Loucy (cell line): ENCODE results near the gene OSGEP.

Source experiments
- H2AFZ ChIP-seq: fragments of 200-600 bp; sonication (generic); 2 replicates; pipeline ENCODE4 v1.6.0; 2016; ENCODE audit warnings: antibody characterized with exemption, mild to moderate bottlenecking, low read length, moderate library complexity
- H3F3A ChIP-seq: fragments of 200-600 bp; 2 replicates; pipeline ENCODE4 v1.6.0; 2016; ENCODE audit warnings: antibody characterized with exemption, low read depth, mild to moderate bottlenecking
- H3K27me3 ChIP-seq: fragments of 200-600 bp; sonication (generic); 2 replicates; pipeline ENCODE4 v1.6.1; 2014; ENCODE audit warnings: low read length, mild to moderate bottlenecking; ENCODE audit not compliant: insufficient read depth, poor library complexity, severe bottlenecking
- H3K36me3 ChIP-seq: fragments of 200-600 bp; sonication (generic); 2 replicates; pipeline ENCODE4 v1.6.1; 2016; ENCODE audit warnings: low read length; ENCODE audit not compliant: insufficient read depth
- H3K4me1 ChIP-seq: fragments of 200-600 bp; sonication (generic); 2 replicates; pipeline ENCODE4 v1.5.1; 2014; ENCODE audit warnings: low read length, mild to moderate bottlenecking; ENCODE audit not compliant: insufficient read depth, poor library complexity, severe bottlenecking
- H3K4me2 ChIP-seq: fragments of 200-600 bp; sonication (generic); 2 replicates; pipeline ENCODE4 v1.6.0; 2014; ENCODE audit warnings: antibody characterized with exemption, low read length, low read depth, mild to moderate bottlenecking; ENCODE audit not compliant: poor library complexity, severe bottlenecking
- H3K4me3 ChIP-seq: fragments of 200-600 bp; sonication (generic); 2 replicates; pipeline ENCODE4 v1.5.1; 2014; ENCODE audit warnings: low read length, mild to moderate bottlenecking, mixed read lengths; ENCODE audit not compliant: poor library complexity, severe bottlenecking
- H3K79me2 ChIP-seq: fragments of 200-600 bp; sonication (generic); 2 replicates; pipeline ENCODE4 v1.6.1; 2014; ENCODE audit warnings: low read length; ENCODE audit not compliant: insufficient read depth
- H3K9ac ChIP-seq: fragments of 200-600 bp; sonication (generic); 2 replicates; pipeline ENCODE4 v1.6.0; 2014; ENCODE audit warnings: mild to moderate bottlenecking, low read depth, low read length, moderate library complexity; ENCODE audit not compliant: poor library complexity, severe bottlenecking
- H3K9me2 ChIP-seq: fragments of 200-600 bp; sonication (generic); replicated peaks from 2 replicates; pipeline ENCODE4 v1.6.1; 2016; ENCODE audit warnings: low read depth, low read length, mixed read lengths
- H3K9me3 ChIP-seq: fragments of 200-600 bp; sonication (generic); 2 replicates; pipeline ENCODE4 v1.6.1; 2014; ENCODE audit warnings: mild to moderate bottlenecking, antibody characterized with exemption, low read length, low read depth; ENCODE audit not compliant: insufficient read depth
- H4K20me1 ChIP-seq: fragments of 200-600 bp; sonication (generic); 2 replicates; pipeline ENCODE4 v1.6.0; 2014; ENCODE audit warnings: antibody characterized with exemption, low read length, mild to moderate bottlenecking; ENCODE audit not compliant: insufficient read depth, poor library complexity, severe bottlenecking
- EZH2phosphoT487 ChIP-seq: fragments of 200-600 bp; IDR thresholded peaks from 2 replicates; pipeline ENCODE4 v1.6.1; 2018; ENCODE audit warnings: antibody characterized with exemption, mild to moderate bottlenecking, moderate library complexity, borderline replicate concordance
- TF ChIP-seq, protein P1 (sequence below): fragments of 200-600 bp; sonication (generic); conservative IDR thresholded peaks from 2 replicates; pipeline ENCODE4 v1.5.1; 2014; ENCODE audit warnings: mild to moderate bottlenecking, antibody characterized with exemption, low read length

The OSGEP gene

DNA sequence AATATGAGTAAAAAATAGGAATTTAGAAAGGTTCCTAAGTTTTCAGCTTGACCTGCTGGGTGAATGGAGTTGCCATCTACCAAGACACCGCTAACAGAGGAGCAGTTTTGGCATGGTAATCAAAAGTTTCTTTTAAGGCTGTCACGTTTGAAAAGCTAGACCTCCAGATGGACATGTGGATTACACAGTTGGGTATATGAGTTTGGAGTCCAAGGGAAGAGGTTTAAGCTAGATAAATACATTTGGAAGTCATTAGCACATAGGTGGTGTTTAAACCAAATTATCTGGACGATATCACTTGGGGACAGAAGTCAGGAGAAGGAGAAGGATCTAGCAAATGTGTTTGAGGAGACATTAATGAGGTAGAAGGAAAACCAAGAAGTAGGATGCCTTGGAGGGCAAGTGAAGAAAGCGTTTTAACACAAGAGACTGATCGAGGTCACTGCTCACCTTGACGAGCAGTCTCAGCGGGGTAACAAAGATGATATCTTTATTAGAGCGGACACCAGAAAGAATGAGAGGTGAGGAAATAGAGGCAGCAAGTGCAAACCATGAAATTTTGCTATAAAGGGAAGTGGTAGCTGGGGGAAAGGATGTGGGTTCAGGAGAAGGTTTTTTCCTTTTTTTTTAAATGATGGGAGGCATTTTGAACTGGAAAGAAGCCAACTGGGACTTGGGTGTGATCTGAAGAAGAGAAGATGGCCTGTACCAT lies 32.2 kb upstream of the OSGEP start:
- no peaks in the 10 kb centered on the region for H3K36me3 ChIP-seq
- no peaks in the 10 kb centered on the region for H3F3A ChIP-seq
- peaks cover 52% of the 10 kb centered on the region for H3K4me1 ChIP-seq
- no peaks in the 10 kb centered on the region for H3K9me2 ChIP-seq
- peak overlapping the region; percentile 45 for H3K9ac ChIP-seq
- H4K20me1 ChIP-seq: no peaks in the 10 kb centered on the region
- TF ChIP-seq EZH2phosphoT487: no peak
- TF ChIP-seq, protein P1, sequence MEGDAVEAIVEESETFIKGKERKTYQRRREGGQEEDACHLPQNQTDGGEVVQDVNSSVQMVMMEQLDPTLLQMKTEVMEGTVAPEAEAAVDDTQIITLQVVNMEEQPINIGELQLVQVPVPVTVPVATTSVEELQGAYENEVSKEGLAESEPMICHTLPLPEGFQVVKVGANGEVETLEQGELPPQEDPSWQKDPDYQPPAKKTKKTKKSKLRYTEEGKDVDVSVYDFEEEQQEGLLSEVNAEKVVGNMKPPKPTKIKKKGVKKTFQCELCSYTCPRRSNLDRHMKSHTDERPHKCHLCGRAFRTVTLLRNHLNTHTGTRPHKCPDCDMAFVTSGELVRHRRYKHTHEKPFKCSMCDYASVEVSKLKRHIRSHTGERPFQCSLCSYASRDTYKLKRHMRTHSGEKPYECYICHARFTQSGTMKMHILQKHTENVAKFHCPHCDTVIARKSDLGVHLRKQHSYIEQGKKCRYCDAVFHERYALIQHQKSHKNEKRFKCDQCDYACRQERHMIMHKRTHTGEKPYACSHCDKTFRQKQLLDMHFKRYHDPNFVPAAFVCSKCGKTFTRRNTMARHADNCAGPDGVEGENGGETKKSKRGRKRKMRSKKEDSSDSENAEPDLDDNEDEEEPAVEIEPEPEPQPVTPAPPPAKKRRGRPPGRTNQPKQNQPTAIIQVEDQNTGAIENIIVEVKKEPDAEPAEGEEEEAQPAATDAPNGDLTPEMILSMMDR: no peak
- no peaks in the 10 kb centered on the region for H3K9me3 ChIP-seq
- H3K4me3 ChIP-seq: peak overlapping the region; percentile 49
- H2AFZ ChIP-seq: peak overlapping the region; percentile 59
- H3K27me3 ChIP-seq: no peaks in the 10 kb centered on the region
- no peaks in the 10 kb centered on the region for H3K79me2 ChIP-seq
- peak overlapping the region; percentile 62 for H3K4me2 ChIP-seq

DNA sequence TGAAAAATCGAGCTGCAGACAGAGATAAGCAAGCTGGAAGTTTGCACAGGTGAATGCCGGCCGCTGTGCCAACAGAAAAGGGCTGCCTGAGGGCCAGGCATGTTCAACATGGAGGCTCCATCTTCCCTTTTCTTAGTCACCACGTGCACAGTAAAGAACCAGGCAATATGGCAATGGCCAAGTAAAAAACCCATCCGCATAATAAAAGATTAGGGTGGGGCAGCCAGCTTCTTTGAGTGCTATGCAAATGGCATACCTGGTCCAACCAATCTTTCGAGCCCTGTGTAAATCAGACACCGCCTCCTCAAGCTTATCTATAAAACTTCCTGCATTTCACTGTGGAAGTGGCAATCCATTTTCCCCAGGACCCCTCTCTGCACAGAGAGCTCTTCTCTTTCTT lies 31.3 kb upstream of the OSGEP start:
- H3K27me3 ChIP-seq: no peaks in the 10 kb centered on the region
- H2AFZ ChIP-seq: 0 out of 2 replicates have a peak overlapping the region, but pooled peaks have one; percentile 12
- no peak overlapping the region for H3K9ac ChIP-seq
- no peaks in the 10 kb centered on the region for H3K79me2 ChIP-seq
- H3K36me3 ChIP-seq: no peaks in the 10 kb centered on the region
- H3K9me2 ChIP-seq: no peaks in the 10 kb centered on the region
- TF ChIP-seq, protein P1: no peak
- TF ChIP-seq EZH2phosphoT487: no peak
- no peak overlapping the region for H3K4me3 ChIP-seq
- peaks cover 44% of the 10 kb centered on the region for H3K4me1 ChIP-seq
- no peaks in the 10 kb centered on the region for H3F3A ChIP-seq
- no peaks in the 10 kb centered on the region for H4K20me1 ChIP-seq
- no peaks in the 10 kb centered on the region for H3K9me3 ChIP-seq
- H3K4me2 ChIP-seq: no peak overlapping the region

DNA sequence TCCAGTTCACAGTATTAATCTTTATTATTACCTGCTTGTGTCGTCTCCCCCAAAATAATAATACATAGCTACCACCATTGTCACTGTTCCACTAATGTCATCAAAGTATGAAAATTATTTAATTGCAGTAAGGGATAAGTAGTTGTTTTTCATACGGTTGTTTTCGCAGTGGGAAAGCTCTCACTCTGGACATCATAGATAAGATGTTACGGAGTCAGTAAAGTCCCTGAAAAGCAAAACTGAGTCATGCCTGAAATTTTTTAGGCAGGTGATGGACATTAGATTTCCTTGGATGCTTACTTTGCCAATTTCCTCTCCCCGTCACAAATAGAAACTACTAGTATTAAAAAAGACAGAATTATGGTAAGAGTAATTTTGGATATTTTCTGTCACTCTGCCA lies 27.8 kb upstream of the OSGEP start:
- Histone ChIP-seq H3K36me3 (peaks cover 3% of the 10 kb centered on the region), H3K9ac (no peak overlapping the region), H3K4me1 (peaks cover 28% of the 10 kb centered on the region), H3F3A (peaks cover 12% of the 10 kb centered on the region), H3K4me2 (no peak overlapping the region), H3K4me3 (no peak overlapping the region), H3K9me2 (no peaks in the 10 kb centered on the region), H3K79me2 (no peaks in the 10 kb centered on the region), H4K20me1 (no peaks in the 10 kb centered on the region), H3K9me3 (no peaks in the 10 kb centered on the region), H3K27me3 (no peaks in the 10 kb centered on the region), H2AFZ (no peak overlapping the region)
- TF ChIP-seq, protein P1: no peak
- no peak for TF ChIP-seq EZH2phosphoT487
